Endometrium (tissue), 2 donors: ENCODE results near the gene FARS2.

Source experiments
- FAIRE-seq: peaks from 2 replicates; lab custom pipeline; 2012; peaks lifted over from hg19 to GRCh38; lab: Jason Lieb, UNC
- donor health status: control.
- donor health status: control.

The FARS2 gene

DNA sequence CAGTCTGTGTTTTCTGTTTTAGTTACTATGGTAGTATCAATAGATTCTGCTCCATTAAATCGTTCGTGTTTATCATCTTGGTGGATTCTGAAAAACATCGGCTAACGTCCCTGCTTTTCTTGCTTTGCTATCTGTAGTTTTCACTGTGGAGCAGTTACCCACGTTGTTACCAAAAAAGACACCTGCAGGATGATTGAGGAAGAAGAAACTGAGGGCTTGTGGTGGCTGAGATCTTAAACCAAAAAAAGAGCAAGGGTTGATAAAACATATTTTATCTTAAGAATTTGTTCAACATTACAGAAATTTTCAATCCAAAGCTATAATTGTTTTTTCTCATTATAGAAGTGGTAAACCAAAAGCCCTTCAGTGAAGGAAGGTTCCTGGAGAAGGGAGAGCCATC lies 166.3 kb downstream of the FARS2 start:
- no peak for FAIRE-seq

DNA sequence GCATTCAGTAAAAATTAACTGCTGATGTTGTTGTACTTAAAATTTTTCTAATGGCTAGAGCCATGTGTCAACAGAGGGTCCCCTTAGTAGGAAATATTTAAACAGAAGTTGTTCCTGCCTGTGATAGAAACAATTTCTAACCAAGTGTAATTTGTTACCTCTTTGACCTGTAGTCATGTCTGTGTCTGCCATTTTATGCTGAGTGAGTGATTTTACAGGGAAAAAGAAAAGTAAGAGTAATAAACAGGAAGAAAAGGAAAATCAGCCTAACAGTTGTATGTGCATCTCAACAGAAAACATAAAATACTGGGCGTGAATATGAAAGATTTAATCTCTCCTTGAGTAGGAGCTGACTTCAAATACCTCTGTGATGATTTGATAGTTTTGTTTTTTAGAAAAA lies 172.0 kb downstream of the FARS2 start:
- FAIRE-seq, result no peak

DNA sequence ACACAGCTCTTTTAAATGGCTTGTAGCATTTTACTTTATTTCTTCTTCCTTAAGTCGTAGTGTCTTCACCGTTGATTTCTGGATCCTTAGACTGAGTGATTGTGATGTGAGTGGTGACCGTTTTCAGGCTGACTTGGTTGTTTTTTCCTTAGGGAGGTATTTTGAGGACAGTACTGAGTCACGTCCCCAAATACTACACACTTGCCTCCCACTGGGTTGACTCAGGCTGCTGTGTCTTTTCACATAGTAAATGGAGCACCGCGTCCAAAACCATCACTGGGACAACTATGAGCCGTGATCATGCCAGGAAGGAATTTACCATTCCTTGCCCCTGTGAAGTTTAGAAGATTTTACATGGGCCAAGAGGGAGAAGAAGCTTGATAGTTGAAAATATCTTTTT lies 174.1 kb downstream of the FARS2 start:
- no peak for FAIRE-seq

DNA sequence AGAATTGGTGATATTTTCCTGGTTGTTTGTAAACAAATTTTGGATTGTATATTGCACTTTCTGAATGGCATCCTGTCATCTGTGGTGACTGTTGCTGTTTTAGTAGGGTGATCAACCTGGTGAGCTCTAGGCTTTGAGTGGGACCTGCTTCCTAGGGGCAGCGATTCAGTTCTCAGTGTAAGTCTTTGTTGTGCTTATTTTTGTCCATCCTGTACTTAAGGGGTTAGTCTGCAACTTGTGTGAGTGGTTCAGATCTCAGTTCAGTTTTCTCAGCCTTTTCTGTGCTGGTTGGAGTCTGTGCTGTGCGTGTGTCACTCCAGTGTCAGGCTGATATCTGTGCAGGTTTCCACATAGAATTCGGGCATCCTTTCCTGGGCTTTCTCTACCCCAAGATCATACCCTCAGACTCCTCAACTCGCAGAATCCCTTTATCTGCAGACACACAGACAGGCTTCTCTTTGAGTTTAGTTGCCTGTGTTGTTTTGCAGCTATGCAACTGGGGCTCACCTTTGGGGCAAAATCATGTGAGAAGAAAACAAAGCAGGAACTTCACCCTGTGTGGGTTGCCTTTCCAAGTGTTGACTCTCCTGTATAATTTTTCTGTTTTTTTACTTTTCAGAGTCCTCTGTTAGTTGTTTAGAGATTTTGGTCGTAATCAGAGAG lies 177.7 kb downstream of the FARS2 start:
- FAIRE-seq, result no peak

DNA sequence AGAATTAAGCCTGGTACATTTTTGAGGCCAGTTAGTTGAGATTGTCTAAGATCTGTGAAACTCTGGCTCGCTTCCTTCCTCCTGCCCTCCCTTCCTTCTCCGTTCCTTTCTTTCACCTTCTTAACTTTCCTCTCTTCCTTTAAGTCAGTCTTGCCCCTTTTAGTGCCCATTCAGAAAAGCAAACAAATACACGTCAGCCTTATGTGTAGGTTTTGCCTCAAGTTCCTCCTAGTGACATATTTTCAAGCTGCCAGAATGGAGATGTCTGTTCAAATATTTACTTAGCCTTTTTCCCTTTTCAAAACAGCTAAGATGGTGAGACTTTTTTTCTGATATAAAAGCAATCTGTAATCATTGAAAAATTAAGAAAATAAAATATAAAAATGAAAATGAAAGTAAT lies 178.4 kb downstream of the FARS2 start:
- no peak for FAIRE-seq

DNA sequence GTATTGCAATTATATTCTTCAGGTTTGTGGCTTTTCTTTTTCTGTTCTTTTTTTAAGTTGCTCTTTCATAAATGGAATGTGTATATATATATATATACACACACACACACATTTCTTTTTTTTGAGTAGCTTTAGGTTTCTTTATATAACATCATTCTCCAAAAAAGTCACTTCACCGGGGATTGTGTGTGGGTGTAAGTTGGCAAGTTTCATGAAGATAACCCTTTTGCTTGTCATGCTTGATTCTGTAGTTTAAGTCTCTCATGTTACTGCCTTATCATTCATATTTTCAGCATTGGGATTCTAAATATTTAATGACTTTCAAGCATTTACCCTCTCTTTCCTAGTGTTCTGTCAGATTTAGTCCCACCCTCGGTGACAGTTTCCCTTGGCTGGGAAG lies 181.0 kb downstream of the FARS2 start:
- no peak for FAIRE-seq

DNA sequence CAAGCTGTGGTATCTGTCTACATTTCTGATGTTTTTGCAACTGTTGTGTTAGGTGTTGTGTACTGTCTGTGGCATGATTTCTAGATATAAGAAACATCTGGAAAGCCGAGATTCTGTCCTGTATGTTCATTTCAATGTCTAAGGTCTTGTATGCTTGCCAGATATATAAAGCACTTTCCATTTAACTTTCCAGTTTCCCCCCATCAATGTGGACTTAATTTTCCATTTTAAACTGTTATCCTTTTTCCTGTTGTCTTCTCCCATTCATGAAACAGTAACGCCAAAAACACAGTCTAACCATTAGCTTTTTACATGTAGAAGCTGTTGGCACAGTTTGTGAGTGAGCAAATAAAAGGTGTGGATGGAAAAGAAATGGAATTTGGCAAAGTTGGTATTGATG lies 181.6 kb downstream of the FARS2 start:
- no peak for FAIRE-seq

DNA sequence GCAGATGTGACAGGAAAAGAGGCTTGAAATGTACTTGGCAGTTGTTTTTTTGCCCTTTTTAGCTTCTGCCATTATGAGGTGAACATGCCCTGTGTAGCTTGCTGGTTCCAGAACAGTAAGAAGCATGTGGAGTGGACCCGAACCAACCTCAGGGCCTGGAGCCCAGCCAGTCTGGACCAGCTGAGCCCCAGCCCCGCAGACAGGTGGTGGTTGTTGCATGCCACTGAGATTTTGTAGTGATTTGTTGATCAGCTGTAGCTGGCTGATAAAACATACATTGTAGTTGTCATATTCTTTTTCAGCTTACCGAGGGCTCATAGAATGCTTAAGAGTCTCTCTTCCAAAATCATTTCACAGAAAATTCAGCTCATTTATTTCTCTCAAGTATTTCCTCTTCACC lies 182.2 kb downstream of the FARS2 start:
- no peak for FAIRE-seq

DNA sequence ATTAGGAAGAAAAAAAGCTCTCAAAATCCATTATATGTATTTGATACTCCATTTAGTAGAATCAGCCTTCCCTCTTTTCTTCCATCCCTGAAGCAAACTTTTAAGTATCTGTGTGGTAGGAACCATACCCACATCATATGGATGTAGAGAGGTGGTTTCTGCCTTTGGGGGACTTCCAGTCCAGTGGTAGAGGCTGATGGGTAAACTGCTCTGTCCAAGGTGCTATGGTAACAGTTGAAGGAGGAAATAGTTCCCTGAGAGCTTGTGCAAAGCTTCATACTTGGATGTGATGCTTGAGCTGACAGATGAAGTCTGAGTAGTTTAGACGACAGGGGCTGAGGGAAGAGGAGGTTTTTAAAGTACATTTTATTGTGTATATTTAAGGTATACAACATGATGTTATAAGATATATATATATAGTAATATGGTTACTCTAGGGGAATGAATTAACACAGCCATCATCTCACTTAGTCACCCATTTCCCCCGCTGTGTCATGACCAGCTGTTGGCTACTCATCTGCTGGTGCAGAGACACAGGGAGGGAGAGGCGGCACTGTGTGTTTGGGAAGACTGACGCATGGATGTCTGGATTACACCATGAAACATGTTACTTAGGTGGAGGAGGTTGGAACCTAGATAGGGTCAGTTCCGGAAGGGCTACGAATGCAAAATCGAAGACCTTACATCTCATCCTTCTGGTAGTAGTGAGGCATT lies 185.2 kb downstream of the FARS2 start:
- no peak for FAIRE-seq

DNA sequence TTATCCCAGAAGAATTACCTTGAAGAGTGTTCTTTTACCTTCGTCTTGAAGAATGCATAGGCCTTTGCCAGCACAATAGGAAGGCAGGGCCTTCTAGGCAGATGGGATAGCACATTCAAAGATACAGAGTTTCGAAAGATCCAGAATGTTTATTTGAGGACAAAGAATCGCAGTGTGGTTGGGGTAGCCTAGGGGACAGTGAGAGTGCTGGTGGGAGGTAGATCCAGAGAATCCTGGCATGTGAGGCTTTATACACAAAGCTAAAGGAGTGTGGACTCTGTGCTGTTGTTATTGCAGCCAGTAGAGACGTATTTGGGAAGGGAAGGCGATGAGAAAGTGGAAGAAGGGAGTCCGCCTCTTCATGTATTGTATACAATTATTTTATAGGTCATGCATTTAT lies 186.6 kb downstream of the FARS2 start:
- no peak for FAIRE-seq

DNA sequence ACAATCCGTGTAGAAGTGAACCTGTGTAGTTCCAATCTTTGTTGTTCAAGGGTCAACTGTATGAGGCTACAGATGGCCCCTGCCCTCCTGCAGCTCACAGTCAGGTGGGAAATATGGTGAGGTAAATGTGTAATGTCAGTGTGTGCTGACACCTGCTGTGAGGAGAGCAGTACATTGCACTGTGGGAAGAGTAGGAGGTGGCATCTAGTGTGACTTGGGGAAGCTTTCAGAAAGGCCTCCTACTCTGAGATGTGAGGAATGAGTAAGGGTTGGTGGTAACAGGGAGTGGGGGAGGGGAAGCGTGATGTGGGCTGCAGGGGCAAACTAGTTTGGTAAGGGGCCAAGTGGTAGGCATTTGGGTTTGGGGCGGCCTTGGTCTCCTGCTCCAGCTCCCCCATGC lies 188.8 kb downstream of the FARS2 start:
- FAIRE-seq, result no peak

DNA sequence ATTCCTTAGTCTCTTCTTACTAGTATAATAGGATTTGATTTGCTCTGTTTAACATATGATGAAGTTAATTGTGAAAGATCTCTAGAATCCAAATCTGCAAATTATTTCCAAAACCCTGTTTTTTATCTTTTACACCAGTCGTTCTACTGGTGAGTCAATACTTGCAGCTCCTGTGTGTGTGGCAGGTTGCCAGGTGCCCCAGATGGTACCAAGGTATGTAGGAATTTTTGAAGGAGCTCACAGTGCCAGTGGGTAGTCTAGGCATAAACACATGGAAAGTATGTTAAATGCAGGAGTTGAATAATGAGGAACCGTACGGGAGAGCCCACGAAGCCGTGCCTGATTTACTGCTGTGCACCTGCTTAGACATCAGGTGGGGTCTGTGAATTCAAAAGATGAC lies 192.2 kb downstream of the FARS2 start:
- no peak for FAIRE-seq

DNA sequence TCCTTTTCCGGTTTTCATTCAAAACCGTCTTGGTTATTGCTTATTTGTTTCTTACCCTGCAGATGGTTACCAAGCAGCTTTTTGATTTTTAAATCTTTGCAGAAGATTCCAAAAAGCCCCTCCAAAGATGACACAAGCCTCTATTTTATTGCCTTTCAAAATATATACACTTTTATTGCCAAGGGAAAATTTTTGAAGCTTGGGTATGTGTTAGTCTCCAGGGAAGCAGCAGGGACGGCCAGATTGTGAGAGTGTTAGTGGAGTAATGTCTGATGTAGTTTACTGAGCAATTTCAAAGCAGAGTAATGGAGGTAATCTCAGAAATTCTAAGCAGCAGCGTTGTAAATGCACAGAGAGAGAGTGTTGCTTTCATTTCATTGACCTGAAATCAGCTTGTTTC lies 193.8 kb downstream of the FARS2 start:
- no peak for FAIRE-seq

DNA sequence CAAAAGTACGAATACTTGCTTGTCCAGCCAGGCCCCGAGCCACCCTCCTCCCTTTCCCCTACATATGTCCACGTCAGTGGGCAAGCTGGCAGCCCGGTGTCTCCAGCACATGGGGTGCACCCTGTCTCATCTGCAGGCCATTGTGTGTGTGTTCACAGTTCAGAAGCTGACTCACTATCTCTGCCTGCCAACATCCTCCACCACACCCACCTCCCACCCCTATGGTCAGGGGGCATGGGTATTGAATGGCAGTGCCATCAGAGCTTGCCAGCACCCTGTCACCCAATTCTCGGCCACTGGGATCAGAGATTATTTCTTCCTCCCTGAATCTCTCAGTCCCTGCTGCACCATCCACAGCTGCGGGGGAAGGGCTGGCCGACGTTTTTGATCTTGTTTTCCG lies 195.7 kb downstream of the FARS2 start:
- FAIRE-seq, result no peak

DNA sequence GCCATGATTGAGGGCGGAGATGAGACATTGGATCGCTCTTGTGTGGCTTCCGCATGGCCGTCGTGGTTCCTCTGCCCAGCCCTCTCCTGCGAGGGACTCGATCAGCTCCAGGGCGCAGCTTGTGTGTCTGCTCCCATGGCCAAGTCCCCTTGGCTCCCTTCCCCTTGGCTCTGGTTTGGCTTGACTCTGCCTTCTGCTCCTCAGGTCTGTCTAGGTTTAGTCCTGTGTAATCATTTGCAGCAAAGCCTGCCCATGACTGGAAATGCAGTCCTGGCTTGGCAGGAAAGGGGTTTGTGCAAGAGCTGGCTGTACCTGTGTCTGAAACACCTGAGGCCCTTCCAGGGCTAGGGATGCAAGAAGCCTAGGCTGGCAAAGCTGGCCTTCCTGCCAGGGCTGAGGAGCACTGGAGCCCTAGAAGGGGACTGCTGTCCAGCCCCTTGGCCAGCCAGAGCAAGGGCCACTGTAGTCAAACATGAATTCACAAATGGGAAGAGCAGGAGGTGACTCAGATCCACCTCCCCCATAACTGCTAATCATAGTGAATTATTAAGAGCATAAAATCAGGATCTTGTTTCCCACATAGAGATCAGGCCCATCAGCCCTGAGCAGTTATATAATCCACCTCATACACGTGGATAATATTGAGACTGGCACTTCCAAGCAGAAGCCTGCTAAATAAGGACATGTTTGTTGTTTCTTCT lies 196.8 kb downstream of the FARS2 start:
- FAIRE-seq, result no peak

DNA sequence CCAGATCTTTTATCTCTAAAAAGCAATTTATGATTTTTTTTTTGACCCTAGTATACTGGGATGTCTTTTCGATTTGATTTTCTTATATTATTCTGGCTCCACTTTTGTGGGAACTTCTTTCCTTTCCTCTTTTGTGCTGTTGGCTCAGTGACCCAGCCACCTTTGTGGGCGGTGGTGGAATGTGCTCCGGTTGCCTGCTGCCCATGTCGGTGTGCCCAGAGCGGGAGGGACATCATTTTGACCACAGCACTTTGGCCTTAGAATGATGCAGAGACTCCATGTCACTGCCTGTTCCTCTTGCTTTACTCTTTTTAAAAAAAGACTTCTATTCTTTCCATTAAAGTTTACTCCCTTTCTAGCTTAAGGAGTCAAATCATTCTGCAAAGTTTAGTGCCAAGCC lies 198.0 kb downstream of the FARS2 start:
- no peak for FAIRE-seq

DNA sequence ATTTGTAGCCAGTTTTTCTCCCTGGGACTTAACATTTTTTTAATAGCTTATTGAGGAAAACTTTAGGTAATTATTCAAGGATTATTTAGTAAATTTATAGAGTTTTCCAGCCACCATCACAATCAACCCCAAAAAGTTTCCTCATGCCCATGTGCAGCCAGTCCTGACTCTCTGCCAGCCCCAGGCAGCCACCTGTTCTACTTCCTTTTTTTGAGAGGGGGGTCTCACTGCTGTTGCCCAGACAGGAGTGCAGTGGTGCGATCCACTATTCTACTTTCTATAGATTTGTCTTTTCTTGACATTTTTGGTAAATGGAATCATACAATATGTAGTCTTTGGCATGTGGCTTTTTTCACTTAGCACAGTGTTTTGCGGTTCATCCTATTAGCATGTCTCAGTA lies 200.1 kb downstream of the FARS2 start:
- no peak for FAIRE-seq

DNA sequence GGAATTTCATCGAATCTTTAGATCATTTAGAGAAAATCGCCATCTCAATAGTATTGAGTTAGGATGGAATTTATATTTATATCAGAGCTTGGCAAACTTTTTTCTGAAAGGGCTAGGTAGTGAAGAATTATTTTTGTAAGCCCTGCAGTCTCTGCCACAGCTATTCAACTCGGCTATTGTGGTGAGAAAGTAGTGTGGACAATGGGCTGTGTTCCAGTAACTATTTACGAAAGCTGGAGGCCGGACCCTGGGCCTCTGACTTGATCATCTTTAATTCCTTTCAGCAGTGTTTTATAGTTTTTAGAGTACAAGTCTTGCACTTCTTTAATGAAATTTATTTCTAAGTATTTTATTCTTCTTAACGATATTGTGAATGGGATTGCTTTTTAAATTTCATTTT lies 201.5 kb downstream of the FARS2 start:
- no peak for FAIRE-seq

DNA sequence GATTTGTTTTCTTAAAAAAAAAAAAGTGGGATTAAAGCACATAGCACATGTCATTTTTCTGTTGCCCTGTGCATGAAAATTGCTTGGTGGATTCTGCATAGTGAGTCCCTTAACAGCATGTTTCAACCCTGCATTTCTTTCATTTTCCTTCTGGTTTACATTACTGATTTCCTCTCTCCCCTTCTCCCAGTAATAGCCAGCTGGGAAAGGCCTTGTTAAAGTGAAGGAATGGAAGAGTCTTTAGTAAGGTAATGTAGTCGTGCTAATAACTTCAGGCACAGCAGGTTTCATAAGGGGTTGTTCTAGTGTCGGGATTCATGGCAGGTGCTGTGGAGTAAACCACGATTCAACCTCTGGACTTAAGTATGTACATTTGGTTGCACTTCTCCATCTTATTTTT lies 202.4 kb downstream of the FARS2 start:
- FAIRE-seq, result no peak

DNA sequence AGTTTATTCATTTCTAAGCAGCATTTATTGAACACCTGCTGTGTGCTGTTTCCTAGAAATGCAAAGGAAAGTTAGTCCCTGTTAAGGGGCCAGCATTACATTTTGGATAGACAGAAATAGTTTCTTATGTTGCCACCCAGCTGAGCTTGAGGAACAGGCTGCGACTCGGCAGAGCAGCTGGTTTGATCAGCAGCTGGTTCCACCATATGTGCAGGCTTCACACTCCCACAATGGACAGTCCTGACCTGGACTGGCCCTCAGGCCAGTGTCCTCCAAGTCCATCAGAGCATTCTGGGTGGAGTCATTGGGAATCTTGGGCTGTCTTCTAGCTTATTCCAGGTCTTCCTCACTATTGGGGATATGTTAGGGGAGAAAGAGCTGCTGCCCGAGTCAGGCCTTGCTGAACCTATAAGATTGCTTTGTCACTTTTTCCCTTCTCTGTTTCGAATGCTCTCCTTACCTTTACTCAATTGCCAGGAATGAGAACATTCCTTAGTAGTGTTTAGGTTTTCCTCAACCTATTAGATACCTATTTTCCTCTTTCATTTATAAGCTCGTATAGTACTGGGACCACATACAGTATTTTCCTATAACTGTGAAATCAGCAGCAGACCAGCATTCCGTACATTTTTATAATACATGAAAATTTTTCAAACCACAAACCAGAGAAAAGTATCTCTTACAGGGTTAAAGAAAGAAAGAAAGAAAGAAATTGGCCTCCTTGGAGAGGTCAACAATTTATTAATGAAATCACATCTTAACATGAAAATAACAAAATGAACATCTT lies 203.0 kb downstream of the FARS2 start:
- FAIRE-seq, result no peak

DNA sequence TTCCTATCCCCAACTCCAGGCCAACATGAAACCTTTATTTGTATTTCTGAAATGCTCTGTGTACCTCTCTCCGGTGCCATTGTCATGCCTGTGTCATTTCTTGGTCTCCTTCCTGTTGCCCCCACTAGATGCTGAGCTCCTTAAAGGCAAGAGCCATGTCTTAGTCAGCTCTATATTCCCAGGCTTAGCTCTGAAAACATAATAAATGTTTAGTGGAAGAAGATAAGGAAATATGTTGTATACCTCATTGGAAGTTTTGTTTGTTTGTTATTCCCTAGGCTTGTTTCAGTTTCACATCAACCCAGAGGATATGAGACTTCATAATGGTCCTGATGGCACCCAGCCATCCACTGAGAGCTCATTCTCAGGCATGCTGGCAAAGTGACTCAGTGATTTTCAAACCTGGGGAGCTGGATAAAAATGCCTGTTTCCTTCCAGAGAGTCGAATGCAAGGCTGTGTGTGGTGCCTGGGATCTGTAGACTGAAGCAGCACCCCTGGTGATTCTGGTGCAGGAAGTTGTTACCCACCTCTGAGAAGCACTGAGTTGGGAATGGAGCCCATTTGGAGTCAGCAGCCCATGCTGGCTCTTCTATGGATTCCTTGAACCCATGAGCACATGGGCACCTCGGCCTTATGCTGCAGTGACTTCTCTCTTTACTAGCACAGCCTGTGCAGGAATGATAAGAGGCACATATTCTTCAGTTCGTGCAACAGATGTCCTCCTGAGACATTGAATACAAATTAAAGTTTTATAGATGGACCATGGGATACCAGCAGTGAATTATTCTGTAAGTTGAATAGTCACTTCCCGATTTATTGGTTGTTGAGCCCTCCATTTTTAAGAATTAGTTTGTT lies 205.2 kb downstream of the FARS2 start:
- FAIRE-seq, result no peak

DNA sequence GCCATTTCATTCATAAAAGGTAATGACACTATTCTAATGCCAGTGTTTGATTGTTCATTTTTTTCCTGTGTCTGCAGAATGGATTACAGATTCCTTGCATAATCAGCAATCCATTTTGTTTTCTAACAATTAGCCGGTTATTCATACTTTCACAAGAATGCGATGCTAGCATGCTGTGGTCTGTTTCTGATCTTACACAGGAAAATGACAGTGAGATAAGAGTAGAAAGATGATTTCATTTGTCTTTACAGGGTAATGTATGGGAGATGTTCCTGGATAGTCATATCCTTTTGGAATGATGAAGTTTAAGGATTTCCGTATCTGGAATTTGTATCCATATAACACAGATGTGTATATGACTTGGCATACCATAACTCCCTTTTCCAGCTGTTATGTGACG lies 207.3 kb downstream of the FARS2 start:
- no peak for FAIRE-seq
